VCaP (cell line): ENCODE data around the gene PSTPIP2.
A peak's percentile ranks its signal among the peaks of the same experiment; 100 is the strongest.

Source experiments
- H3K27ac ChIP-seq: fragments of 450-650 bp; 2 replicates; pipeline ENCODE4 v1.5.1; 2017
- CTCF ChIP-seq: fragments of 450-650 bp; conservative IDR thresholded peaks from 2 replicates; pipeline ENCODE4 v1.5.1; 2017; ENCODE audit warnings: mild to moderate bottlenecking, moderate library complexity

PSTPIP2 gene

GRCh38 chr18:46034230-46034629 is 37.8 kb downstream of the PSTPIP2 start:
- no peak for TF ChIP-seq CTCF
- no peak overlapping the region for H3K27ac ChIP-seq

- H3K27ac ChIP-seq, result no peak overlapping the region
- no peak for TF ChIP-seq CTCF
Measured at GRCh38 chr18:46031741-46032140, 40.3 kb downstream of the PSTPIP2 start.

- no peak for TF ChIP-seq CTCF
- H3K27ac ChIP-seq, result peak overlapping the region; percentile 47; the same call in 1 of the 2 replicates
Measured at GRCh38 chr18:46028536-46028891, 43.5 kb downstream of the PSTPIP2 start.

- no peak for TF ChIP-seq CTCF
- no peak overlapping the region for H3K27ac ChIP-seq
Measured at GRCh38 chr18:46019936-46020335, 52.1 kb downstream of the PSTPIP2 start.

- TF ChIP-seq CTCF, result no peak
- H3K27ac ChIP-seq, result no peak overlapping the region
Measured at GRCh38 chr18:46013484-46014189, 58.4 kb downstream of the PSTPIP2 start.

- H3K27ac ChIP-seq, result no peak overlapping the region
- no peak for TF ChIP-seq CTCF
Measured at GRCh38 chr18:46010676-46011075, 61.4 kb downstream of the PSTPIP2 start.

GRCh38 chr18:46010050-46010449 is 62.0 kb downstream of the PSTPIP2 start:
- no peak for TF ChIP-seq CTCF

More at GRCh38 chr18:46010050-46010449, 62.0 kb downstream of the PSTPIP2 start:
- H3K27ac ChIP-seq, result no peak overlapping the region
